ENCODE results near the gene COG7. TPM values are rescaled to one million over a fixed set of nuclear protein-coding genes. Genes with fewer than 3 reads are reported as not detected.
"Not testable (repeated sequence)": the region's sequence is repeated elsewhere in the genome, so short reads cannot be mapped to it uniquely, and the experiment has no call there.

COG7 gene
- 14.4 TPM for total RNA-seq
- long read RNA-seq, transcript COG7-201 (17 exons, 2,926 nt), result major isoform, 8 of 18 reads
- long read RNA-seq, partial matches to known transcripts, result 8 of 18 reads
- long read RNA-seq, other reads (novel, unspliced or antisense), result 2 of 18 reads

DNA sequence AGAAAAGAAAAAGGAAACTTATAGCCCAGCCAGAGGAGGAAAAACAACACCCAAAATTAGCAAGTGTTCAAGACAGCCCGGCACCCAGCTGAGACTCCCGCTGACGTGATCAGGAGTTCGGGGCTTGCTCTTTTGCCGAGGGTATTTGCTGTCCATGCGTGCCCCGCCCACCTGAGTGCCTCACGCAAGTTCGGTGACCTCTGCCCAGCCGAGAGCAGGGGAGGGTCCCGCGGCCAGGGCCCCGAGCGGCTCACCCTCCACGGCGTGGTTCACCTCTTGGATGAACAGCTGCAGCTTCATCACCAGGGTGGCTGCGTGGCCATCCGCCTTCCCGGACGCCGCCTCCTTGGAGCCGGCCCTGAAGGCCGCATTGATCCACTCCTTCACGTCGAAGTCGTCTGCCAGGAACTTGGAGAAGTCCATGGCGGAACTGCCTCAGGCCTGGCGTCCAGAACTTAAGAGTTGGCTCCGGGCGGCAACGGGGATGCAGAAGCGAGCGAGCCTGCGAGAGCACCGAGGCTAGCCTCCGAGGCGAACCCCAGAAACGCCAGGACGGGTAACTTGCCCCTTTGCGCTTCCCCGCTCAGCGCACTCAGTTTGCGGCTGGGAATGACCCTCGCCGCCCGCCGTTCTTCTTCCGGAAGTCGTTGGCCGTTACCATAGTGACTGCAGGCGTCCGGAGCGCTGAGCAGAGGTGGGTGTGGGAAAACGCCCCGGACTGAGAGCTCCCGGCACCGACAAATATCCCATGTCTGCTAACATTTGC, at the start of gene COG7:
Gene COG7 (minus strand): TSS at position 618 of the 766 bp plus-strand sequence. CDS start 195 bp downstream, at position 423.
- DNase-seq (ENCODE audit: low spot score), result peak; percentile 94
- intact Hi-C loops (cut with DNase I), result no loop called here

DNA sequence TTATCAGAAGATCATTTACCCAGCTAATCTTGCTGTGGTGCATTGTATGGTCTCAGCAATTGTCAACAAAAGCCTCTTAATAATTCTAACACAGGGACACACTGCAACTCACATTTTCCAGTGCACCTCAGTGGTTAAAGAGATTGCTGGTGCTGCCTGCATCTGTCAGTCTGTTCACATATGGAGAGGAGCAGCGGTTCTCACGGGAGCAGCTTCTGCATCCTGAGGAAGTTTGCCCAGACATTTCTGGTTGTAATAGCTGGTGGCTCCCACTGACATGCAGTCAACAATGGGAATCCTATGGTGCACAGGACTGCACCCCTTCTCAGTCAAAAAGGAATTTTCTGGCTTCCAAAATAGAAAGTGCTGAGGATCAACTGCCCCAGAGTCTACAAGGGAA, 49.5 kb upstream of the COG7 start:
- intact Hi-C loops (cut with DNase I), result no loop called here
- DNase-seq (ENCODE audit: low spot score), result no peak

DNA sequence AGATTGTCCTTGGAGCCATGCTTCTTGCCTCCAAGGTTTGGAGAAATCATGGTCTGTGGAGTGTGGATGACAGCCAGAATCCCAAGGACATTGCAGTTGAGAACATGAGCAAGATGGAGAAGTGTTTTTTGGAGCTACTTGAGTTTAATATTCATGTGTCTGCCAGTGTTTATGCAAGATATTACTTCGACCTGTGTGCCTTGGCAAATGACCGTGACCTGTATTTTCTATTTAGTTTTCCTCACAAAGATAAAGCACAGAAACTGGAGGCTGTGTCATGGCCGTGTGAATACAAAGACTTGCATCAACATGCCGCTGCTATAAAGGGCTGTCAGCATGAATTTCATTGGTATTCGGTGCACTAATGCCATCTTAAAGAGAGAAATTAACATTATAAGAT, 48.3 kb upstream of the COG7 start:
- no peak for DNase-seq (ENCODE audit: low spot score)
- intact Hi-C loops (cut with DNase I), result no loop called here

GRCh38 chr16:23500862-23501225, 47.9 kb upstream of the COG7 start:
- intact Hi-C loops (cut with DNase I), result no loop called here
- DNase-seq (ENCODE audit: low spot score), result no peak

DNA sequence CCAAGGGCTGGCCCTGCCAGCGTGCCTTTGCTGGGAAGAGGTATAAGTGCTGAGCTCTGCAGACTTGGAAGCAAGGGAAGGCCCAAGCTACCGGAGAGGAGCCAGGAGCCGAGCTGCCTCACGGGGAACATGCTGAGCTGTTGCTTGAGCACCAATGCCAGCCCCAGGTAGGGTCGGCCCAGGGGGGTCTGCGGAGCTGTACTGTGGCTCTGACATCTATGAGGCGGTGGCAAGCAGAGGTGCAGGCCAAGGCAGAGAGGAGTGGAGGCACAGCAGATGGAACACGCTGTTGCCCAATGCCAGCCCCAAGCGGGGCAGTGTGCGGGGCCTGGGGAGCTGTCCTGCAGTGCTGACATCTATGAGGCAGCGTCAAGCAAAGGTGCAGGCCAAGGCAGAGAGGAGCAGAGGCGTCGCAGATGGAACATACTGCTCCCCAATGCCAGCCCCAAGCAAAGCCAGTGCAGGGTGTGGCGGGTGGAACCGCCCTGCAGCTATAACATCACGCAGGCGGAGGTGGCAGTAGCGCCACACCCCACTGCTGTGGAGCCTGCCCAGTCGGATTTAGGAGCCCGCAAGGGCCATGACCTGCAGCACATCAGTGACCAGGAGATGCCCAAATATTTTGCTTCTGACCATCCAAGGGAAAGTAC, 47.3 kb upstream of the COG7 start:
- intact Hi-C loops (cut with DNase I), result no loop called here
- DNase-seq (ENCODE audit: low spot score), result no peak

- DNase-seq (ENCODE audit: low spot score), result no peak
- intact Hi-C loops (cut with DNase I), result no loop called here
These were observed 46.8 kb upstream of the COG7 start for GRCh38 chr16:23499801-23500200.

DNA sequence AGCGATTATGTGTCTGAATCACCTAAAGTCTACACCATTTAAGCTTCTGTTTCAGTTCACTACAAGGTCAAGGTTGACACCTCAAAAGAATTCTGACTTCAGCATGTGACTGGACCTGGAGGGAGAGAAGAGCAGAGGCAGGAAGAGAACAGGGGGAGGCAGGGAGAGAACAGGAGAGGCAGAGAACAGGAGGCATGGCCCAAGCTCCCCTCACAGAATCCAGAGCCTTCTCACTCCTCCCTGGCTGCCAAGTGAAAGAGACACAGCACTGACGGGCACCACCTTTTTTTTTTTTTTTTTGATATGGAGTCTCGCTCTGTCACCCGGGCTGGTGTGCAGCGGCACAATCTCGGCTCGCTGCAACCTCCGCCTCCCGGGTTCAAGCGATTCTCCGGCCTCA, 45.9 kb upstream of the COG7 start:
- no peak for DNase-seq (ENCODE audit: low spot score)
- intact Hi-C loops (cut with DNase I), result no loop called here

- no peak for DNase-seq (ENCODE audit: low spot score)
- intact Hi-C loops (cut with DNase I), result no loop called here
These were observed 44.5 kb upstream of the COG7 start for GRCh38 chr16:23497543-23497868.

GRCh38 chr16:23496821-23497542, 44.0 kb upstream of the COG7 start:
- no peak for DNase-seq (ENCODE audit: low spot score)
- intact Hi-C loops (cut with DNase I), result no loop called here

- intact Hi-C loops (cut with DNase I), result no loop called here
These were observed 42.7 kb upstream of the COG7 start for GRCh38 chr16:23495671-23496070.

GRCh38 chr16:23494188-23494587, 41.2 kb upstream of the COG7 start:
- intact Hi-C loops (cut with DNase I), result no loop called here
- DNase-seq (ENCODE audit: low spot score), result no peak

More at GRCh38 chr16:23495671-23496070, 42.7 kb upstream of the COG7 start:
- DNase-seq (ENCODE audit: low spot score), result no peak

GRCh38 chr16:23491490-23492391, 38.8 kb upstream of the COG7 start:
- intact Hi-C loops (cut with DNase I), result no loop called here
- DNase-seq (ENCODE audit: low spot score), result no peak

GRCh38 chr16:23486480-23486879, 33.5 kb upstream of the COG7 start:
- intact Hi-C loops (cut with DNase I), result no loop called here
- no peak for DNase-seq (ENCODE audit: low spot score)

DNA sequence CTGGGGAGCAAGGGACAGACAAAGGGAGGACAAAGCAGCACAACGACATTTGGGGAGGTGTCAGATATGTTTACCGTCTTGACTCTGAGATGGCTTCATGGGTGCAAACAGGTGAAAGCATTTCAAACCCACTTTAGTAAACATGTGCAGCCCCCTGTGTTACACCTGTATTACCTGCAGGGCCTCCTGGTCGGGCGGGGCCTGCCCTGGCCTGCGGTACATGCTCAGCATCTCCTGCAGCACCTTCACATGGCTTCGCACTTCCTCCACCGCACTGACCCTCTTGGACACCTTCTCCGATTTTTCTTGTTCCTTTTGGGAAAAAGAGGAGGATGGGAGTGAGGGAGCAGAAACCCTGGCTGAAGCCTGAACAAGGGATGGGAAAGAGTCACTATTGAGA, 32.9 kb upstream of the COG7 start:
- intact Hi-C loops (cut with DNase I), result no loop called here
- DNase-seq (ENCODE audit: low spot score), result no peak

- no peak for DNase-seq (ENCODE audit: low spot score)
- intact Hi-C loops (cut with DNase I), result no loop called here
These were observed 32.2 kb upstream of the COG7 start for GRCh38 chr16:23485257-23485614.

DNA sequence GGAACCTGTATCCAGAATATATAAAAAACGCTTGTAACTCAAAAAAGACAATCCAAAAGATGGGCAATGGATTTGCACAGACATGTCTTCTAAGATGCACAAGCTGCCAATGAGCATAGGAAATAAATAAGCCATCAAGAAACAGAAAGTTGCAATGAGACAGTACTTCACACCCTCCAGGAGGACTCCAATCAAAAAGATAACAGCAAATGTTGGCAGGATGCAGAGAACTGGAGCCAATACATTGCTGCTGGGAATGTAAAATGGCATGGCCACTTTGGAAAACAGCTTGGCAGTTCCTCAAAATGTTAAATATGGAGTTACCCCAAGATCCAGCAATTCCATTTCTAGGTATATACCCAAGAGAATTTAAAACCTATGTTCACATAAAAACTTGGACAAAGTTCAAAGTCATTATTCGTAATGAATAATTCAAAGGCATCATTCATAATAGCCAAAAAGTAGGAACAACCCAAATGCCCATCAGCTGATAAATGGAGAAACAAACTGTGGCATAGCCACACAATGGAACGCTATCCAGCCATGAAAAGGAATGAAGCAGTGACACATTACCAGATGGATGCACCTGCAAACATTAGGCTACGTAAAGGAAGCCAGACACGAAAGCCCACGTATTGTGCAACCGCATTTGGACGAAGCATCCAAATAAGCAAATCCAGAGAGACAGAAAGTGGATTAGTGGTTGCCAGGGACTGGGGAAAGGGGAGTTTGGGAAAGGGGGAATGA, 31.7 kb upstream of the COG7 start:
- intact Hi-C loops (cut with DNase I), result no loop called here
- no peak for DNase-seq (ENCODE audit: low spot score)

GRCh38 chr16:23483492-23483891, 30.5 kb upstream of the COG7 start:
- intact Hi-C loops (cut with DNase I); DNase-seq (ENCODE audit: low spot score): not testable (repeated sequence)

DNA sequence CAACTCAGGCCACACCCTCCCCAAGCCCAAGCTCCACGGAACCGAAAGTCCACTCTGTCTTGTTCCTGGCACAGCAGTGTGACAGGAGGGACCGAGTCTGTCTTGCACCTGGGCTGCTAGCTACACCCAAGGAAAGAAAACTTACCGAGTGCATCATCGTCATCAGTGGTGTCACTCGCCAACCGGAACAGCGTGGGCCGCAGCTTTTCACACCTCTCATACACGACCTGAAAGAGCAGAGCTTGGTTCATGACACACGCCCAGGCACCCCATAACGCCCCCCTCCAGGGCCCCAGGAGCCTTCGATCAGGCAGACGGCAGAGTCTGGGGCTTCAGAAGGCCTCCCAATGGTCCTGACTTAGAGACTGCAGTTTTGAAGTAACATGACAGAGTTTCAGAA, 29.8 kb upstream of the COG7 start:
- intact Hi-C loops (cut with DNase I), result no loop called here
- DNase-seq (ENCODE audit: low spot score), result no peak

DNA sequence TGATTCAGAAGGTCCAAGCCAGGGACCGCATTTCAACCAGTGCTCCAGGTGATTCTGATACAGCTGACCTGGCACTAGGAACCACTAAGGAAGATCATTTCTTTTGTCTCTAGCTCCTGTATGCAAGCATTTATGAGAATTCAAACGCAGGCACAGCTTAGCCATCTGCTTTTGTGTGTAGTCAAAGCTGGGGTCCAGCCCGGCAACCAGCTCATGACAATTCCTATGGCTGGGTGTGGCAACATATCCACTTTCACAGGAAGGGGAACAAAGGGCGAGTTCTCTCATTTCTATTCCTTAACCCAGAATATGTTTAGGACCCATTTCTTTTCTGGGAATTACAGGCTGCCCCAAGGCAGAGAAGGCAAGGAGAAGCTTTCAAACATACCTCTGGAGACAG, 27.3 kb upstream of the COG7 start:
- intact Hi-C loops (cut with DNase I), result no loop called here
- DNase-seq (ENCODE audit: low spot score), result no peak

Measured in cardiac septum (tissue), 1 donor.